Spleen (tissue), 7 donors: ENCODE data around the gene PTMS.
A peak's percentile ranks its signal among the peaks of the same experiment; 100 is the strongest.

Experiments
- CTCF ChIP-seq, 11 experiments: fragments of 200-600 bp in 7 of 11; fragments of 450-650 bp in 4 of 11; sonication (generic) in 4 of 11; IDR thresholded peaks in 8 of 11; conservative IDR thresholded peaks in 3 of 11; 1 replicate in 7 of 11; 2 replicates in 4 of 11; pipeline versions ENCODE4 v1.4.0 to v1.8.0; 2016 to 2021; ENCODE audit warnings: antibody characterized with exemption in 11 of 11, inconsistent platforms in 4 of 11, mild to moderate bottlenecking in 1 of 11
- POLR2A ChIP-seq, 3 donors: fragments of 450-650 bp; IDR thresholded peaks; one replicate each; pipeline ENCODE4 v1.5.1; 2017; ENCODE audit warnings: antibody characterized with exemption in 3 of 3, mild to moderate bottlenecking in 1 of 3
- donor health status: DM: no; HTN: no; CAD: no; lungs with moderate emphysema.
- donor health status: DM: no; HTN: no; CAD: no.
- donor health status: DM: no; HTN: no; CAD: no.

- TF ChIP-seq CTCF (IDR thresholded peaks at IDR 0.05 in 8 of 11, conservative IDR thresholded peaks at IDR 0.05 in 3 of 11) (peak in 1 of 11 experiments; percentile 10), POLR2A (IDR thresholded peaks at IDR 0.05) (no peak)
These were observed 13.7 kb downstream of the PTMS start for GRCh38 chr12:6779708-6780432.
